Caco-2 (cell line): ENCODE results near the gene NQO1. TPM values are rescaled to one million over a fixed set of nuclear protein-coding genes. Genes with fewer than 3 reads are reported as not detected.

Experiments
- BruUV-seq: library from RNA; stranded (reverse); fragments of 400-500 nt; replicated peaks from 2 replicates; lab custom pipeline; 2021; lab: Mats Ljungman, UMichigan
- CTCF ChIA-PET: fragments of 300-600 bp; sonication (Branson Sonifier 250); formaldehyde crosslinking; loops from one replicate; lab custom pipeline; 2022; ENCODE audit warnings: antibody characterized with exemption; lab: Charles Lee
- POLR2A ChIA-PET: fragments of 300-600 bp; sonication (Branson Sonifier 250); formaldehyde crosslinking; loops from one replicate; lab custom pipeline; 2022; ENCODE audit warnings: antibody characterized with exemption; lab: Charles Lee
- DNase-seq, 2 experiments: peaks; one replicate each; pipeline versions ENCODE4 v3.0.0 to v3.0.0-alpha.2; 2020 to 2022
- H3K27me3 ChIP-seq: replicated peaks from 2 replicates; pipeline ENCODE4 v1.6.0; 2011; ENCODE audit warnings: low read length; ENCODE audit not compliant: control insufficient read depth, insufficient read depth
- H3K36me3 ChIP-seq: 2 replicates; pipeline ENCODE4 v1.5.1; 2011; ENCODE audit warnings: low read length; ENCODE audit not compliant: control insufficient read depth, insufficient read depth
- H3K4me1 ChIP-seq: fragments of 250-450 bp; sonication (Bioruptor Pico); 2 replicates; pipeline ENCODE4 v1.5.1; 2020; ENCODE audit warnings: mild to moderate bottlenecking
- H3K4me3 ChIP-seq: 2 replicates; pipeline ENCODE4 v1.5.1; 2011; ENCODE audit warnings: low read depth, mild to moderate bottlenecking, control low read depth, low read length
- H3K9me3 ChIP-seq: fragments of 250-450 bp; sonication (Bioruptor Pico); 2 replicates; pipeline ENCODE4 v1.5.1; 2020; ENCODE audit warnings: mild to moderate bottlenecking, moderate library complexity
- H3K27ac Mint-ChIP-seq: one replicate; pipeline ENCODE4 v1.8.0; 2022; ENCODE audit warnings: mixed read lengths; ENCODE audit not compliant: unreplicated experiment
- H3K27me3 Mint-ChIP-seq: one replicate; pipeline ENCODE4 v1.8.0; 2022; ENCODE audit warnings: mixed read lengths; ENCODE audit not compliant: insufficient read depth, unreplicated experiment
- H3K36me3 Mint-ChIP-seq: one replicate; pipeline ENCODE4 v1.8.0; 2022; ENCODE audit warnings: mild to moderate bottlenecking, mixed read lengths; ENCODE audit not compliant: insufficient read depth, unreplicated experiment
- H3K4me1 Mint-ChIP-seq: one replicate; pipeline ENCODE4 v1.8.0; 2022; ENCODE audit warnings: low read depth, mixed read lengths; ENCODE audit not compliant: unreplicated experiment
- H3K4me3 Mint-ChIP-seq: one replicate; pipeline ENCODE4 v1.8.0; 2022; ENCODE audit warnings: mild to moderate bottlenecking, moderate library complexity, mixed read lengths; ENCODE audit not compliant: unreplicated experiment
- H3K9me3 Mint-ChIP-seq: one replicate; pipeline ENCODE4 v1.8.0; 2022; ENCODE audit warnings: mixed read lengths; ENCODE audit not compliant: unreplicated experiment
- CTCF ChIP-seq, 2 experiments: fragments of 200-600 bp in 1 of 2; IDR thresholded peaks; 1 replicate in 1 of 2; 2 replicates in 1 of 2; pipeline versions ENCODE4 v1.5.1 to v1.8.0; 2011 to 2022; ENCODE audit warnings: antibody characterized with exemption in 1 of 2, control low read depth in 1 of 2, inconsistent platforms in 1 of 2, low read depth in 1 of 2, low read length in 1 of 2, mild to moderate bottlenecking in 1 of 2, moderate library complexity in 1 of 2; ENCODE audit not compliant: insufficient read depth in 1 of 2, severe bottlenecking in 1 of 2, unreplicated experiment in 1 of 2
- intact Hi-C: fragments of 100-400 bp; cut with micrococcal nuclease; formaldehyde crosslinking; loops from one replicate; pipeline ENCODE4 v1.10.0; 2022; ENCODE audit not compliant: unreplicated experiment
- total RNA-seq: library from RNA; stranded (reverse); gene quantifications from 2 replicates; pipeline ENCODE4 v1.2.3, GENCODE V29; 2022

Gene NQO1
- total RNA-seq, 1 experiment from 2014 or later = 119 TPM

GRCh38 chr16:69699915-69700314, 26.4 kb downstream of the NQO1 start:
- no peak for TF ChIP-seq CTCF (IDR thresholded peaks at IDR 0.05; ENCODE audit: insufficient read depth in 1 of 2, low read depth in 1 of 2, low read length in 1 of 2, severe bottlenecking in 1 of 2, unreplicated experiment in 1 of 2)
- intact Hi-C loops = no loop called here
- CTCF ChIA-PET = no interaction called here

GRCh38 chr16:69698404-69698803, 28.0 kb downstream of the NQO1 start:
- intact Hi-C loops = no loop called here
- no peak overlapping the region for H3K4me3 ChIP-seq
- no peaks in the 10 kb centered on the region for H3K27me3 ChIP-seq
- BruUV-seq = no TSS peak
- no peaks in the 10 kb centered on the region for H3K27me3 Mint-ChIP-seq
- ChIA-PET POLR2A (no interaction called here), CTCF (no interaction called here)
- peaks cover 80% of the 10 kb centered on the region for H3K36me3 Mint-ChIP-seq
- H3K9me3 ChIP-seq = no peaks in the 10 kb centered on the region
- no peak for DNase-seq
- peaks cover 8% of the 10 kb centered on the region for H3K36me3 ChIP-seq
- no peak overlapping the region for H3K4me3 Mint-ChIP-seq
- peaks cover 13% of the 10 kb centered on the region for H3K4me1 Mint-ChIP-seq
- H3K9me3 Mint-ChIP-seq = no peaks in the 10 kb centered on the region
- no peaks in the 10 kb centered on the region for H3K4me1 ChIP-seq
- no peak for TF ChIP-seq CTCF (IDR thresholded peaks at IDR 0.05; ENCODE audit: insufficient read depth in 1 of 2, low read depth in 1 of 2, low read length in 1 of 2, severe bottlenecking in 1 of 2, unreplicated experiment in 1 of 2)
- no peak overlapping the region for H3K27ac Mint-ChIP-seq

More at GRCh38 chr16:69699915-69700314, 26.4 kb downstream of the NQO1 start:
- Histone ChIP-seq H3K4me1 (no peaks in the 10 kb centered on the region), H3K9me3 (no peaks in the 10 kb centered on the region), H3K27me3 (no peaks in the 10 kb centered on the region), H3K36me3 (0 out of 2 replicates have a peak, but pooled peaks cover 3% of the 10 kb centered on the region), H3K4me3 (no peak overlapping the region)
- Mint-ChIP-seq H3K36me3 (peaks cover 78% of the 10 kb centered on the region), H3K4me1 (peaks cover 6% of the 10 kb centered on the region), H3K9me3 (no peaks in the 10 kb centered on the region), H3K27me3 (no peaks in the 10 kb centered on the region), H3K4me3 (no peak overlapping the region), H3K27ac (no peak overlapping the region)
- POLR2A ChIA-PET = no interaction called here
- BruUV-seq = TSS peak; percentile 0
- DNase-seq = no peak

GRCh38 chr16:69693916-69694315, 32.4 kb downstream of the NQO1 start:
- ChIA-PET POLR2A (interaction anchor here (0.6 kb wide), 1 partner anchor 102 kb away, joined by 3 read pairs; no protein-coding TSS in a partner anchor), CTCF (no interaction called here)
- peaks cover 10% of the 10 kb centered on the region for H3K36me3 ChIP-seq
- H3K27me3 ChIP-seq = no peaks in the 10 kb centered on the region
- no peaks in the 10 kb centered on the region for H3K9me3 ChIP-seq
- H3K4me1 ChIP-seq = no peaks in the 10 kb centered on the region; the same call in 1 of the 2 replicates
- Mint-ChIP-seq H3K9me3 (no peaks in the 10 kb centered on the region), H3K4me3 (no peak overlapping the region), H3K27ac (no peak overlapping the region), H3K36me3 (peaks cover 100% of the 10 kb centered on the region), H3K27me3 (no peaks in the 10 kb centered on the region), H3K4me1 (peaks cover 14% of the 10 kb centered on the region)
- TF ChIP-seq CTCF (IDR thresholded peaks at IDR 0.05; ENCODE audit: insufficient read depth in 1 of 2, low read depth in 1 of 2, low read length in 1 of 2, severe bottlenecking in 1 of 2, unreplicated experiment in 1 of 2) = no peak
- DNase-seq = no peak
- H3K4me3 ChIP-seq = no peak overlapping the region
- no TSS peak for BruUV-seq
- intact Hi-C loops = no loop called here
